HEK293 (cell line): Measurements from ENCODE around the gene CYP4F12.
A peak's percentile ranks its signal among the peaks of the same experiment; 100 is the strongest.

Experiments used
- BCL11A ChIP-seq: fragments of 450-650 bp; formaldehyde crosslinking; IDR thresholded peaks from 2 replicates; pipeline ENCODE4 v1.5.1; 2016; ENCODE audit warnings: low read depth, missing biosample characterization, missing genetic modification characterization
- BCL11B ChIP-seq: fragments of 450-650 bp; formaldehyde crosslinking; IDR thresholded peaks from 2 replicates; pipeline ENCODE4 v1.5.1; 2016; ENCODE audit warnings: low read depth, missing biosample characterization, missing genetic modification characterization
- GLI2 ChIP-seq: fragments of 450-650 bp; formaldehyde crosslinking; IDR thresholded peaks from 2 replicates; pipeline ENCODE4; 2017; ENCODE audit warnings: missing biosample characterization, missing genetic modification characterization, low read depth, borderline replicate concordance
- HOXA7 ChIP-seq: sonication (generic); formaldehyde crosslinking; IDR thresholded peaks from 2 replicates; pipeline ENCODE4 v1.8.1; 2022; ENCODE audit warnings: missing genetic modification reagents, borderline replicate concordance
- ZBTB21 ChIP-seq: fragments of 450-650 bp; formaldehyde crosslinking; IDR thresholded peaks from 2 replicates; pipeline ENCODE4 v1.5.1; 2017; ENCODE audit warnings: missing biosample characterization, missing genetic modification characterization
- ZNF174 ChIP-seq: fragments of 450-650 bp; formaldehyde crosslinking; IDR thresholded peaks from 2 replicates; pipeline ENCODE4 v1.5.0; 2017; ENCODE audit warnings: missing biosample characterization, mild to moderate bottlenecking, missing genetic modification characterization
- ZNF2 ChIP-seq: fragments of 450-650 bp; formaldehyde crosslinking; IDR thresholded peaks from 2 replicates; pipeline ENCODE4 v1.5.1; 2016; ENCODE audit warnings: missing biosample characterization, missing genetic modification characterization
- ZNF37A ChIP-seq: fragments of 450-650 bp; IDR thresholded peaks from 2 replicates; pipeline ENCODE4 v1.5.1; 2018; ENCODE audit warnings: missing biosample characterization, missing genetic modification characterization
- ZNF561 ChIP-seq: fragments of 450-650 bp; IDR thresholded peaks from 2 replicates; pipeline ENCODE4 v1.5.1; 2018; ENCODE audit warnings: missing biosample characterization, missing genetic modification characterization, borderline replicate concordance
- ZNF777 ChIP-seq: fragments of 450-650 bp; formaldehyde crosslinking; IDR thresholded peaks from 2 replicates; pipeline ENCODE4 v1.5.1; 2017; ENCODE audit warnings: missing biosample characterization, missing genetic modification characterization, borderline replicate concordance
- TF ChIP-seq, protein P1 (sequence below): fragments of 450-650 bp; formaldehyde crosslinking; IDR thresholded peaks from 2 replicates; pipeline ENCODE4 v1.5.1; 2016; ENCODE audit warnings: missing biosample characterization, missing genetic modification characterization
- TF ChIP-seq, protein P2 (sequence below): fragments of 450-650 bp; formaldehyde crosslinking; IDR thresholded peaks from 2 replicates; pipeline ENCODE4 v1.5.1; 2016; ENCODE audit warnings: missing biosample characterization, missing genetic modification characterization
- TF ChIP-seq, protein P3 (sequence below): fragments of 450-650 bp; formaldehyde crosslinking; IDR thresholded peaks from 2 replicates; pipeline ENCODE4 v1.5.1; 2016; ENCODE audit warnings: missing biosample characterization, missing genetic modification characterization
- TF ChIP-seq, protein P4 (sequence below): fragments of 450-650 bp; formaldehyde crosslinking; IDR thresholded peaks from 2 replicates; pipeline ENCODE4 v1.5.1; 2017; ENCODE audit warnings: missing biosample characterization, missing genetic modification characterization

DNA sequence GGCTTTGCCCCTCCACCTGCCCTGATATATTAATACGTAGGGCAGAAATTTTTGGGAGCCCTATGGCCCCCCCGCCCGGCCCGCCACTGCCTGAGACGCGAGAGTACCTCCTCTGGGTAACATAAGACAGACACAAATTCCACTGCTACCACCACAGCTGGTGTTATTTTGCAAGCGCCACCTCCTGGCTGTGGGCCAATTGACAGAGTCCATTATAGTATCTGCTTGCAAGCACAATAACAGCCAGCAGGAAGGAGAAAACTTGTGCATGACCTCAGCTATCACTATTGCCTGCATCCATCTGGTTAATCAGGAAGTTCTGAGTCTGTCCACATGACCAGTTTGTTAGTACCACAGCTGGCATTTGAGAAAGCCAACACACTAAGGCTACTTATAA lies 29.6 kb downstream of the CYP4F12 start:
- TF ChIP-seq ZNF37A (tag by site-specific recombination) (no peak), ZNF561 (tag by site-specific recombination) (no peak), BCL11A (no peak), ZNF2 (tag by site-specific recombination) (no peak), ZNF174 (tag by site-specific recombination) (no peak), ZBTB21 (tag by site-specific recombination) (0 out of 2 replicates have a peak, but pooled peaks have one; percentile 60), BCL11B (tag by site-specific recombination) (no peak), GLI2 (tag by site-specific recombination) (no peak), HOXA7 (CRISPR knock-in tag) (no peak), ZNF777 (tag by site-specific recombination) (no peak)
- TF ChIP-seq, protein P1, sequence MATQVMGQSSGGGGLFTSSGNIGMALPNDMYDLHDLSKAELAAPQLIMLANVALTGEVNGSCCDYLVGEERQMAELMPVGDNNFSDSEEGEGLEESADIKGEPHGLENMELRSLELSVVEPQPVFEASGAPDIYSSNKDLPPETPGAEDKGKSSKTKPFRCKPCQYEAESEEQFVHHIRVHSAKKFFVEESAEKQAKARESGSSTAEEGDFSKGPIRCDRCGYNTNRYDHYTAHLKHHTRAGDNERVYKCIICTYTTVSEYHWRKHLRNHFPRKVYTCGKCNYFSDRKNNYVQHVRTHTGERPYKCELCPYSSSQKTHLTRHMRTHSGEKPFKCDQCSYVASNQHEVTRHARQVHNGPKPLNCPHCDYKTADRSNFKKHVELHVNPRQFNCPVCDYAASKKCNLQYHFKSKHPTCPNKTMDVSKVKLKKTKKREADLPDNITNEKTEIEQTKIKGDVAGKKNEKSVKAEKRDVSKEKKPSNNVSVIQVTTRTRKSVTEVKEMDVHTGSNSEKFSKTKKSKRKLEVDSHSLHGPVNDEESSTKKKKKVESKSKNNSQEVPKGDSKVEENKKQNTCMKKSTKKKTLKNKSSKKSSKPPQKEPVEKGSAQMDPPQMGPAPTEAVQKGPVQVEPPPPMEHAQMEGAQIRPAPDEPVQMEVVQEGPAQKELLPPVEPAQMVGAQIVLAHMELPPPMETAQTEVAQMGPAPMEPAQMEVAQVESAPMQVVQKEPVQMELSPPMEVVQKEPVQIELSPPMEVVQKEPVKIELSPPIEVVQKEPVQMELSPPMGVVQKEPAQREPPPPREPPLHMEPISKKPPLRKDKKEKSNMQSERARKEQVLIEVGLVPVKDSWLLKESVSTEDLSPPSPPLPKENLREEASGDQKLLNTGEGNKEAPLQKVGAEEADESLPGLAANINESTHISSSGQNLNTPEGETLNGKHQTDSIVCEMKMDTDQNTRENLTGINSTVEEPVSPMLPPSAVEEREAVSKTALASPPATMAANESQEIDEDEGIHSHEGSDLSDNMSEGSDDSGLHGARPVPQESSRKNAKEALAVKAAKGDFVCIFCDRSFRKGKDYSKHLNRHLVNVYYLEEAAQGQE (tag by site-specific recombination) = no peak
- TF ChIP-seq, protein P2, sequence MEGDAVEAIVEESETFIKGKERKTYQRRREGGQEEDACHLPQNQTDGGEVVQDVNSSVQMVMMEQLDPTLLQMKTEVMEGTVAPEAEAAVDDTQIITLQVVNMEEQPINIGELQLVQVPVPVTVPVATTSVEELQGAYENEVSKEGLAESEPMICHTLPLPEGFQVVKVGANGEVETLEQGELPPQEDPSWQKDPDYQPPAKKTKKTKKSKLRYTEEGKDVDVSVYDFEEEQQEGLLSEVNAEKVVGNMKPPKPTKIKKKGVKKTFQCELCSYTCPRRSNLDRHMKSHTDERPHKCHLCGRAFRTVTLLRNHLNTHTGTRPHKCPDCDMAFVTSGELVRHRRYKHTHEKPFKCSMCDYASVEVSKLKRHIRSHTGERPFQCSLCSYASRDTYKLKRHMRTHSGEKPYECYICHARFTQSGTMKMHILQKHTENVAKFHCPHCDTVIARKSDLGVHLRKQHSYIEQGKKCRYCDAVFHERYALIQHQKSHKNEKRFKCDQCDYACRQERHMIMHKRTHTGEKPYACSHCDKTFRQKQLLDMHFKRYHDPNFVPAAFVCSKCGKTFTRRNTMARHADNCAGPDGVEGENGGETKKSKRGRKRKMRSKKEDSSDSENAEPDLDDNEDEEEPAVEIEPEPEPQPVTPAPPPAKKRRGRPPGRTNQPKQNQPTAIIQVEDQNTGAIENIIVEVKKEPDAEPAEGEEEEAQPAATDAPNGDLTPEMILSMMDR (tag by site-specific recombination) = no peak
- TF ChIP-seq, protein P3, sequence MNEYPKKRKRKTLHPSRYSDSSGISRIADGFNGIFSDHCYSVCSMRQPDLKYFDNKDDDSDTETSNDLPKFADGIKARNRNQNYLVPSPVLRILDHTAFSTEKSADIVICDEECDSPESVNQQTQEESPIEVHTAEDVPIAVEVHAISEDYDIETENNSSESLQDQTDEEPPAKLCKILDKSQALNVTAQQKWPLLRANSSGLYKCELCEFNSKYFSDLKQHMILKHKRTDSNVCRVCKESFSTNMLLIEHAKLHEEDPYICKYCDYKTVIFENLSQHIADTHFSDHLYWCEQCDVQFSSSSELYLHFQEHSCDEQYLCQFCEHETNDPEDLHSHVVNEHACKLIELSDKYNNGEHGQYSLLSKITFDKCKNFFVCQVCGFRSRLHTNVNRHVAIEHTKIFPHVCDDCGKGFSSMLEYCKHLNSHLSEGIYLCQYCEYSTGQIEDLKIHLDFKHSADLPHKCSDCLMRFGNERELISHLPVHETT (tag by site-specific recombination) = no peak
- TF ChIP-seq, protein P4, sequence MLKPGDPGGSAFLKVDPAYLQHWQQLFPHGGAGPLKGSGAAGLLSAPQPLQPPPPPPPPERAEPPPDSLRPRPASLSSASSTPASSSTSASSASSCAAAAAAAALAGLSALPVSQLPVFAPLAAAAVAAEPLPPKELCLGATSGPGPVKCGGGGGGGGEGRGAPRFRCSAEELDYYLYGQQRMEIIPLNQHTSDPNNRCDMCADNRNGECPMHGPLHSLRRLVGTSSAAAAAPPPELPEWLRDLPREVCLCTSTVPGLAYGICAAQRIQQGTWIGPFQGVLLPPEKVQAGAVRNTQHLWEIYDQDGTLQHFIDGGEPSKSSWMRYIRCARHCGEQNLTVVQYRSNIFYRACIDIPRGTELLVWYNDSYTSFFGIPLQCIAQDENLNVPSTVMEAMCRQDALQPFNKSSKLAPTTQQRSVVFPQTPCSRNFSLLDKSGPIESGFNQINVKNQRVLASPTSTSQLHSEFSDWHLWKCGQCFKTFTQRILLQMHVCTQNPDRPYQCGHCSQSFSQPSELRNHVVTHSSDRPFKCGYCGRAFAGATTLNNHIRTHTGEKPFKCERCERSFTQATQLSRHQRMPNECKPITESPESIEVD (tag by site-specific recombination) = no peak
